Aorta (tissue), 5 donors: ENCODE results near the gene RIMOC1. TPM values are rescaled to one million over a fixed set of nuclear protein-coding genes. Genes with fewer than 3 reads are reported as not detected.

Experiments
- ATAC-seq: fragments of 200-7000 bp; cut with Tn5 transposase; one replicate; pipeline ENCODE4 v1.9.1; 2022; ENCODE audit warnings: moderate library complexity; ENCODE audit not compliant: low FRiP score
- DNase-seq, 2 donors: peaks; one replicate each; pipeline ENCODE4 v3.0.0-alpha.2; 2020
- H3K27ac ChIP-seq, 2 donors: one replicate each; pipeline ENCODE4 v1.5.1; 2013; ENCODE audit warnings: low read length in 2 of 2, mild to moderate bottlenecking in 2 of 2, moderate library complexity in 2 of 2, control low read depth in 1 of 2, inconsistent platforms in 1 of 2, low read depth in 1 of 2
- H3K27me3 ChIP-seq, 2 donors: one replicate each; pipeline ENCODE4 v1.6.1; 2013; ENCODE audit warnings: control low read depth in 1 of 2, low read length in 1 of 2, mild to moderate bottlenecking in 1 of 2, moderate library complexity in 1 of 2; ENCODE audit not compliant: insufficient read depth in 2 of 2, control insufficient read depth in 1 of 2
- H3K36me3 ChIP-seq, 2 donors: one replicate each; pipeline ENCODE4 v1.6.1; 2013; ENCODE audit warnings: control low read depth in 1 of 2, low read length in 1 of 2, mild to moderate bottlenecking in 1 of 2; ENCODE audit not compliant: insufficient read depth in 2 of 2, control insufficient read depth in 1 of 2
- H3K4me1 ChIP-seq, 2 donors: one replicate each; pipeline ENCODE4 v1.6.1; 2013; ENCODE audit warnings: low read length in 2 of 2, control low read depth in 1 of 2, mild to moderate bottlenecking in 1 of 2, moderate library complexity in 1 of 2; ENCODE audit not compliant: insufficient read depth in 2 of 2, control insufficient read depth in 1 of 2
- H3K4me3 ChIP-seq, 2 donors: one replicate each; pipeline ENCODE4 v1.5.1; 2013; ENCODE audit warnings: low read length in 2 of 2, control low read depth in 1 of 2, mild to moderate bottlenecking in 1 of 2
- H3K9me3 ChIP-seq: one replicate; pipeline ENCODE4 v1.6.1; 2013; ENCODE audit warnings: mild to moderate bottlenecking, low read length; ENCODE audit not compliant: control insufficient read depth
- WGBS, 2 donors: extraction: QIAGEN DNeasy Blood & Tissue Kit; methylation state at CpG; one replicate each; pipeline ENCODE4 v1.1.7; 2013; 5-methylcytosine and 5-hydroxymethylcytosine counted together
- intact Hi-C, 2 donors: fragments of 100-400 bp; cut with DNase I; formaldehyde crosslinking; loops; one replicate each; pipeline versions ENCODE4 v1.14.2 to v1.15.0; 2022
- polyA plus RNA-seq, 2 donors: library from polyadenylated mRNA; stranded (reverse); fragments of 200-250 nt; gene quantifications; one replicate each; pipeline ENCODE4 v1.2.3, GENCODE V29; 2013
- total RNA-seq, 2 donors: library from RNA; stranded (reverse); fragmentation: NEBNext Ultra II Directional; extraction: Animal tissue kit (Norgen Biotek cat#: 25700); gene quantifications; one replicate each; pipeline ENCODE4 v1.2.1, GENCODE V29; 2021
- donor health status: healthy with polysubstance abuse.
- donor health status: Bipolar disorder and iron deficiency.
- donor health status: DM: no; HTN: no; CAD: no.
- donor health status: DM: no; HTN: no; CAD: no.
- donor health status: DM: yes; HTN: yes; CAD: no.

Gene RIMOC1
- total and polyA plus RNA-seq, 4 donors: 5.0 to 25.2 (median 16.3) TPM

DNA sequence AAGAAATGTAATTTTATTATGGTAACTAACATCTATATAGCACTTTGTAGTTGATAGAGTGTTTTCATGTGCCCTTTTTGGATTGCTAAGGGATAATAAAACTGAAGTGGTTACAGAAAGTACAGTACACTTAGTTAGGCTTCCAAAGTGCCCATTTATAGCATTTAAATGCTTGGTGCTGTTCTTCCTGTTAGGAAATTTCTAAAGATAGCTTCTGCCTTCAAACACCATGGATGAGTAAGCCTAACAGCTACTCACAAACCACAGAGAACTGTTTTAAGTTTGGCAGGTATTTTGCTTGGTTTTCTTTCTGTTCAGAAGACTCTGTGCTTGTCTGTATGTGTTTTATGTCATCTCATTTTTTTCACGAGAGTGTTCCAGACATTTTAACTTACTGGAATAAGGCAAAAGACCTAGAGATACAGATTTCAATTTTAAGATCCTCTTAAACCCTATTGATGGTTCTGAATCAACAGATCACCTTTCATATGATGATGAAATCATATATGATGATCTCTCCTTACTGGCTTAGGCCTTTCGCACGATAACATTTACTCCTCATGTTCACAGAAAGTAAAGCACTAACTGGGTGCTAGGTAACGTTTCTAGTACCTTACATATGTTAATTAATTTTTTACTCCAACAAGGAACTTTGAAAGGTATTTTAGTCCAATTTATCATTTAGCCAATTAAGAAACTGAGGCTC, 4.4 kb downstream of the RIMOC1 start:
- no peak for ATAC-seq
- intact Hi-C loops: loop anchor here in 1 of 2 donors (5.0 kb wide), 1 partner anchor 51 kb away; no protein-coding TSS in a partner anchor
- Histone ChIP-seq H3K9me3 (no peaks in the 10 kb centered on the region), H3K27me3 (no peaks in the 10 kb centered on the region), H3K27ac (no peak overlapping the region), H3K4me3 (no peak overlapping the region), H3K4me1 (peaks cover 0 to 2% of the 10 kb centered on the region in 2 donors), H3K36me3 (peaks cover 3% of the 10 kb centered on the region in 2 donors)
- WGBS, 2 donors: 75 to 81% methylated on average over 4 of the region's 4 CpGs
- DNase-seq: no peak

DNA sequence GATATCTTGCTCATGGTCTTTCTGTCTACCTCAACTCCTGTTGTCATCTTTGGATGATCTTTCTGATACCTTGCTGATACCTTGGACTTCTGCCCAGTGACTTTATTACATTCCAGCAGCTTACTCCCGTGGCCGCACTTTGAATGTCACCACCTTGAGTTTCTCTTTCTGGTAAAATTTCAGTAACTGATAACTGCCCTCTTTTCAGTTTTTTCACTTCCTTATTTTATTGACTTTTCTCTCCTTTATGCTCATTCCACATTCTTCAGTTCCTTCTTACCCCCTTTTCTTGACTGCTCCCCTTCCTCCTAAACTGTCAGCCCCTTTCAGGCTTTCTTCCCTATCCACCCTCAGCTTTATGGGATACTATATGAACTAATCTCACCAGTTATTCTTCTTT, 14.0 kb downstream of the RIMOC1 start:
- DNase-seq (no peak), ATAC-seq (no peak)
- H3K36me3 ChIP-seq: peaks cover 3 to 5% of the 10 kb centered on the region in 2 donors
- H3K4me1 ChIP-seq: no peaks in the 10 kb centered on the region
- WGBS, 2 donors: 86 to 87% methylated on average over 2 of the region's 2 CpGs
- intact Hi-C loops: no loop called here
- H3K27me3 ChIP-seq: no peaks in the 10 kb centered on the region
- H3K27ac ChIP-seq: no peak overlapping the region
- no peaks in the 10 kb centered on the region for H3K9me3 ChIP-seq
- H3K4me3 ChIP-seq: no peak overlapping the region

DNA sequence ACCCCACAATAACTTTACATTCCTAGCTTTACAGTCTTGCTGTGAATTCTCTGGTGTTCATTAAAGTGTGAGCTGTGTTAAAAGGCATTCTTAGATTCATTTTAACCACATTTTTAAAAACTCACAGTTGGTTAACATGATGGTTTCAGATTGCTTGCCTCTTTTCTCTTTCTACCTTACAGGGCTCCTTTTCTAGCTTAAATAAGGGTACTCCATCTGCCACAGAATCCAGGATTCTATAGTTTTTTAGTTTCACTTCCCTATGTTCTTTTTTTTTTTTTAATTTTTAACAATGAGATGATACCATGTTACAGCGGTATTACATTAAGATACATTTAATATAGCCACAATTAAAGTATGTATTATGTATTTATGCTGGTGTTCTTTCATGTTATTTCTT, 17.0 kb downstream of the RIMOC1 start:
- Histone ChIP-seq H3K4me3 (no peak overlapping the region), H3K36me3 (peaks cover 3% of the 10 kb centered on the region in 2 donors), H3K27ac (no peak overlapping the region), H3K4me1 (no peaks in the 10 kb centered on the region), H3K9me3 (no peaks in the 10 kb centered on the region), H3K27me3 (no peaks in the 10 kb centered on the region)
- ATAC-seq: no peak
- DNase-seq: no peak
- intact Hi-C loops: loop anchor here in 1 of 2 donors (10.0 kb wide), 1 partner anchor 134 kb away; no protein-coding TSS in a partner anchor
- WGBS, 2 donors: 95 to 99% methylated on average over 1 of the region's 1 CpG

DNA sequence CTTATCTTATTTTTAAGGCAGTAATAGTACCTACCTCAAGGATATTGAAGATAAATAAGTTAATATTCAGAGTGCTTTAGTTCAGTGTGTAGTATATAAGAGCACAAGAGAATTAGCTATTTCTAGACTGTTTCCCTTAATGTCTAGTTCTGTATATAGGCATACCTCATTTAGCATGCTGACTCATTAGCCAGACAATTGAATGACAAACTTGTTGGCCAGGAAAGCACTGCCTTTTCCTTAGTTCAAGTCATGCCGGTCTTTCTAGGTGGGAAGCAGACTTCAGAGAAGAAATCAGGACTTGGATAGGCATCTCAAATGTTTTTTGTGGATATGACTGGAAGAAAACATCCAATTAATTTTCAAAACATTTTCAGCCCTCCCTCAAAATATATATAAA, 17.7 kb downstream of the RIMOC1 start:
- Histone ChIP-seq H3K27ac (no peak overlapping the region), H3K27me3 (no peaks in the 10 kb centered on the region), H3K9me3 (no peaks in the 10 kb centered on the region), H3K4me1 (no peaks in the 10 kb centered on the region), H3K36me3 (peaks cover 3% of the 10 kb centered on the region in 2 donors), H3K4me3 (no peak overlapping the region)
- ATAC-seq (no peak), DNase-seq (no peak)
- WGBS, 2 donors: 11 to 33% methylated on average over 1 of the region's 1 CpG
- intact Hi-C loops: loop anchor here in 1 of 2 donors (10.0 kb wide), 1 partner anchor 133 kb away; no protein-coding TSS in a partner anchor

DNA sequence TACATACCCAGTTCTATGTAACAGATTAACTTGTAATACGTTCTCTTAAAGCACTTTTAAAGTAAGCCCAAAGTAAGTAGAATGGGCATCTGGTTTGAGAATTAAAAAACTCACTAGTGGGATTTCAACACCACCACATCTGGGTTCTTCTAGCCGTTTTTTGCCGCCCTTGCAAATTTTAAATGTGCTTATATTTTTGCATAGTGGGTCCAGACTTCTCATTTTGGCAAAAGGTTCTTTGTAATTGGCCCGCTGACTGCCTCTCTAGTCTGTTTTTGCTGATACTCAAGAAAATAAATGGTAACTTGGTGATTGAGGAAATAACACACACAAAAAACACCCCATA, 20.4 kb downstream of the RIMOC1 start:
- intact Hi-C loops: loop anchor here (2.0 to 10.0 kb wide), 2 partner anchors 68 to 130 kb away; no protein-coding TSS in a partner anchor
- ATAC-seq (no peak), DNase-seq (no peak)
- Histone ChIP-seq H3K27me3 (no peaks in the 10 kb centered on the region), H3K4me3 (peak overlapping the region; percentile 4 to 86), H3K27ac (peak overlapping the region; percentile 51 to 99), H3K4me1 (no peaks in the 10 kb centered on the region), H3K9me3 (no peaks in the 10 kb centered on the region), H3K36me3 (peaks cover under 1 to 2% of the 10 kb centered on the region in 2 donors)
- 56 to 59% methylated on average over 4 of the region's 4 CpGs for WGBS, 2 donors

DNA sequence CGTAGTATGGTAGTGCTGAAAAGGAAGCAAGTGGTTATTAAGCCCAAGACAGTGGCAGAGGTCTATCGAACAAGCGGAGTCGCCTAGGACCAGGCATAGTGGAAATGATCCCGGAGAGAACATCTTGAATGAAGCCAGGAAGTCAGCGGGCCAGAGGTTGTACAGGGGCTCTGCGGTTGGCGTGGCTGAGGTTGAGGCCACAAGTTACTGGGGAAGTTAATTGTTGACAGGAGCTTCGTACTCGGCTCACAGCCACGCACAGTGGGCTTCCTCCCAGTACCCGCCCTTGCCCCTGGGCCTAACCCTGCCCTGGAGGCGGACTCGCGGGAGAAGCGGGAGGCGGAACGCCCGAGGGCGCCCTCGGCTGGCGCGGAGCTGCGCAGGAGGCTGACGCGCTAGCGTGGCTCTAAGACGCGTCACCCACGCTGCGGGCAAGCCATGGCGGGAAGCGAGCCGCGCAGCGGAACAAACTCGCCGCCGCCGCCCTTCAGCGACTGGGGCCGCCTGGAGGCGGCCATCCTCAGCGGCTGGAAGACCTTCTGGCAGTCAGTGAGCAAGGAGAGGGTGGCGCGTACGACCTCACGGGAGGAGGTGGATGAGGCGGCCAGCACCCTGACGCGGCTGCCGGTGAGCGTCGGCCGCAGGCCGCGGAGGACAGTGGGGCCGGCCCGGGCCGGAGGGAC, 20.9 kb downstream of the RIMOC1 start, which contains the start of gene FBXO4:
Gene FBXO4, plus strand, starts transcription at position 410 of the 683 bp plus-strand sequence. Its CDS starts 29 bp downstream, at position 439.
- DNase-seq (peak; percentile 94 to 96), ATAC-seq (peak; percentile 99)
- H3K36me3 ChIP-seq: no peaks in the 10 kb centered on the region
- H3K9me3 ChIP-seq: no peaks in the 10 kb centered on the region
- H3K27me3 ChIP-seq: no peaks in the 10 kb centered on the region
- no peaks in the 10 kb centered on the region for H3K4me1 ChIP-seq
- peak within 1 kb of the TSS; percentile 51 to 99 for H3K27ac ChIP-seq
- peak within 1 kb of the TSS; percentile 74 to 86 for H3K4me3 ChIP-seq
- 0% methylated on average over 60 of the region's 60 CpGs for WGBS, 2 donors
- intact Hi-C loops: loop anchor here (1.0 to 10.0 kb wide), 4 partner anchors 54 to 130 kb away; no protein-coding TSS in a partner anchor

DNA sequence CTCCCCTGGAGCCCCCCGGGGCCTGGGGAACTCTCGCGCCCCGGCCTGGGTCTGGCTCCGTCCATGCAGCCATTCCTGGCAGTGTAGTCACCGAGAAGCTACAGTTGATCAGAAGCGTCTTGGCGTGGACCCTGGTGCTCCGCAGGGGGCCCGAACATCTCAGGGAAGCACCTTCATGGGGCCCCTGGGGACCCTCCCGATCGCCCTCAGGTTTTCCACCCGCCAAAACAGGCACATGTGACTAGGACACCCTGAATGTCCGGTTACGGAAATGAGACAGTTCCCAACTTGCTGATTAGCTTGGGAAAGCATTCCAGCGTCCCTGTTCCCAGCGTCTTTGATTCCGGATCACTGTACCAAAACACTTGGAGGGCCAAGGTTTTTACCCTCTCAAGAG, 21.4 kb downstream of the RIMOC1 start:
- 0% methylated on average over 14 to 18 of the region's 18 CpGs for WGBS, 2 donors
- Histone ChIP-seq H3K27ac (peak overlapping the region; percentile 51 to 99), H3K36me3 (no peaks in the 10 kb centered on the region), H3K27me3 (no peaks in the 10 kb centered on the region), H3K4me1 (no peaks in the 10 kb centered on the region), H3K9me3 (no peaks in the 10 kb centered on the region), H3K4me3 (peak overlapping the region; percentile 74 to 86)
- ATAC-seq: peak; percentile 40
- peak; percentile 61 to 81 for DNase-seq
- intact Hi-C loops: loop anchor here (1.0 to 10.0 kb wide), 4 partner anchors 54 to 129 kb away; no protein-coding TSS in a partner anchor

DNA sequence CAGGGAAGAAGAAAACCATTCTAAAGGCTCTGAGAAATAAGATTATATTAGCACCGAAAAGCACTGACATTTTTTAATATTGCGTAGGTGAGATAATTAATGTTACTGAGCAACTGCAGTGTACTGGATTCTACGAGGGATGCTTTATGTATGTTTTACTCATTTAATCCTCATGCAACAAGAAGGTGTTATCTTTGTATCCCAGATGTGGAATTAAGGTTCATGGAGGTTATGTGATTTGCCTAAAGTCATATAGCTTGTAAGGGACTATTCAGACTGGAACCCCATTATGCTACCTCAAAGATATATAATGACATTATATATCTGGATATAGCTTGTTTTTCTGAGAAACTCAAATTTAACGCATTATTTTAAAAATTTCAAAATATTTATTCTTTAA, 23.5 kb downstream of the RIMOC1 start:
- DNase-seq (no peak), ATAC-seq (no peak)
- Histone ChIP-seq H3K36me3 (no peaks in the 10 kb centered on the region), H3K27ac (no peak overlapping the region), H3K4me3 (no peak overlapping the region), H3K4me1 (no peaks in the 10 kb centered on the region), H3K9me3 (no peaks in the 10 kb centered on the region), H3K27me3 (no peaks in the 10 kb centered on the region)
- intact Hi-C loops: loop anchor here in 1 of 2 donors (10.0 kb wide), 1 partner anchor 127 kb away; no protein-coding TSS in a partner anchor
- 95 to 98% methylated on average over 4 of the region's 4 CpGs for WGBS, 2 donors
